Measurements from ENCODE around the gene GRB7. TPM values are rescaled to one million over a fixed set of nuclear protein-coding genes. Genes with fewer than 3 reads are reported as not detected.
"Not testable (repeated sequence)": the region's sequence is repeated elsewhere in the genome, so short reads cannot be mapped to it uniquely, and the experiment has no call there.

The GRB7 gene
- polyA plus RNA-seq, 3 donors, result 38.0 to 56.5 (median 53.2) TPM

DNA sequence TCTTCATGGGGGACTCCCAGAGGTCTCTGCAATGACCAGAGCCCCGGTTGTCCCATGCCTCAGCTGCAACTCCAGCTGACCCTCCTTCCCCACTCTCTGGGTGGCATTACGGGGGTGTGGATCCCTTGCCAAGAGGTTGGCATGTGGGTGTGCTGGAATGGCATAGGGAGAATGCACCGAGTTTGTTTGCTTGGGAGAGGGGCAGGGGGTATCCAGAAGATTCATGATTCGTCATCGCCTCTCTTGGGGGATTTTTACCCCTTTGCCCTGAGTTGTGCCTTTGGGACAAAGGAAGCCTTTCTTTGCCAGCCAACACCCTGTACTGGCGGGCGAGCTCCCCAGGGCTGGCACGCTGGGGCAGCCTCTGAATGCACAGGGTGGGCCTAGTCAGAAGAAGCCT lies 31.4 kb upstream of the GRB7 start:
- DNase-seq, result no peak

DNA sequence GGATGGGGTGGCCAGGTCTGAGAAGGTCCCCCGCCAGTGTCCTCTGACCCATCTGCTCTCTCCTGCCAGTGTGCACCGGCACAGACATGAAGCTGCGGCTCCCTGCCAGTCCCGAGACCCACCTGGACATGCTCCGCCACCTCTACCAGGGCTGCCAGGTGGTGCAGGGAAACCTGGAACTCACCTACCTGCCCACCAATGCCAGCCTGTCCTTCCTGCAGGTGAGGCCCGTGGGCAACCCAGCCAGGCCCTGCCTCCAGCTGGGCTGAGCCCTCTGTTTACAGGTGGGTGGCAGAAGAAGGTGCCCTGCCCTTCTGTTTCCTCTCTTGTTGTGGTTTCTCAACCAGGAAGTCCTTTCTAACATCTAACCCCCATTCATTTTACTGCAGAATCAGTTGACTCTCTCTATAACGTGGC lies 30.8 kb upstream of the GRB7 start:
- DNase-seq, result no peak

DNA sequence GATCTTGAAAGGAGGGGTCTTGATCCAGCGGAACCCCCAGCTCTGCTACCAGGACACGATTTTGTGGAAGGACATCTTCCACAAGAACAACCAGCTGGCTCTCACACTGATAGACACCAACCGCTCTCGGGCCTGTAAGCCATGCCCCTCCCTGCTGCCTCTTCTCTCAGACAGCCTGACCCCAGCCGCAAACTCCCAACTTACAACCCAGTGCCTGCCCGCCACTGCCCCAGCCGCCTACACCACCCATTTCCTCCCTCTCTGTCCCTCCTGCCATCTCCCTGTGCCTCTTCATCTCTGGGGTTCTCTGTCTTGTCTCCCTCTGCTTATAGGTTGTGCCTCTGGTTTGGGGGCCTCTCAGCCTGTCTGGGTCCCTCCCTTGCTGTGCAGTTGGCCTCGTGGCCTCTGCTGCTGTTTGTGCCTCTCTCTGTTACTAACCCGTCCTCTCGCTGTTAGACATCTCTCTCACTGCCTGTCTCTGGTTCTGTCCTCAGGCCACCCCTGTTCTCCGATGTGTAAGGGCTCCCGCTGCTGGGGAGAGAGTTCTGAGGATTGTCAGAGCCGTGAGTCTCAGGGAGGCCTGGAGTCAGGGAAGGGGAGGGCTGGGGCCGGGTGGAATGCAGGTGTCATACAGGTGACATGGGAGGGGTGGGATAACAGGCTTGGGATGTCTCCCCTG lies 28.3 kb upstream of the GRB7 start:
- no peak for DNase-seq

DNA sequence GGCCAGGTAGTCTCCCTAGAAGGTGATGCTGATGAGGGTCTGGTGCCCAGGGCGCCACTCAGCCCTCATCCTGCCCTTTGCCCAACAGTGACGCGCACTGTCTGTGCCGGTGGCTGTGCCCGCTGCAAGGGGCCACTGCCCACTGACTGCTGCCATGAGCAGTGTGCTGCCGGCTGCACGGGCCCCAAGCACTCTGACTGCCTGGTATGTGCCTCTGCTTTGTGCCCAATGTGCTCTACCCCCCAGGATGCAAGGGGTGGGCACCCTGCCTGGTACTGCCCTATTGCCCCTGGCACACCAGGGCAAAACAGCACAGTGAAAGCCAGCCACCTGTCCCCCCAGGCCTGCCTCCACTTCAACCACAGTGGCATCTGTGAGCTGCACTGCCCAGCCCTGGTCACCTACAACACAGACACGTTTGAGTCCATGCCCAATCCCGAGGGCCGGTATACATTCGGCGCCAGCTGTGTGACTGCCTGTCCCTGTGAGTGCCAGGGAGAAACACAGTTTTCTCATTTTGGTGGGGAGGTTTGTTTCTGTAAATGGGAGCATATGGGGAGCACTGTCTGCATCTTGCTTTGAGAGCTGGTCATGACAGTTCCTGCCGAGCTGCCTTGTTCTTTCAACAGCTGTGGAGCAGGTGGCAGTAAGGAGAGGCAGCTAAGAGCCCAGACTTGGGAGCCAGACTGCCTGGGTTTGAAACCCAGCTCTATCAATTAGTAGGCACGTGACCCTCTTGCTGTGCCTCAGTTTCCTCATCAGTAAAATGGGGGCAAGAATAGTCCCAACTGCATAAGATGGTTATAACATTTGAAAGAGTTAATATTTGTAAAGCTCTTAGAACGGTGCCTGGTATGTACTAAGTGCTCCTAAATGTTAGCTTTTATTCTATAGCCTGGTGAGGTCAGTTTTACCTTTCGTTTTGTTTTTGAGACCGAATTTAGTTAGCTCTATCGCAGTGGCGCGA lies 27.5 kb upstream of the GRB7 start:
- no peak for DNase-seq

DNA sequence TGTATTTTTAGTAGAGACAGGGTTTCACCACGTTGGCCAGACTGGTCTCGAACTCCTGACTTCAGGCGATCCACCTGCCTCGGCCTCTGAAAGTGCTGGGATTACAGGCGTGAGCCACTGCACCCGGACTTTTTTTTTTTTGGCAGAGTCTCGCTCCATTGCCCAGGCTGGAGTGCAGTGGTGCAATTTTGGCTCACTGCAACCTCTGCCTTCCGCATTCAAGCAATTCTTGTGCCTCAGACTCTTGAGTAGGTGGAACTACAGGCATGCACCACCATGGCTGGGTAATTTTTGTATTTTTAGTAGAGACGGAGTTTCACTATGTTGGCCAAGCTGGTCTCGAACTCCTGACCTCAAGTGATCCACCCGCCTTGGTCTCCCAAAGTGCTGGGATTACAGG lies 26.7 kb upstream of the GRB7 start:
- DNase-seq, result not testable (repeated sequence)

DNA sequence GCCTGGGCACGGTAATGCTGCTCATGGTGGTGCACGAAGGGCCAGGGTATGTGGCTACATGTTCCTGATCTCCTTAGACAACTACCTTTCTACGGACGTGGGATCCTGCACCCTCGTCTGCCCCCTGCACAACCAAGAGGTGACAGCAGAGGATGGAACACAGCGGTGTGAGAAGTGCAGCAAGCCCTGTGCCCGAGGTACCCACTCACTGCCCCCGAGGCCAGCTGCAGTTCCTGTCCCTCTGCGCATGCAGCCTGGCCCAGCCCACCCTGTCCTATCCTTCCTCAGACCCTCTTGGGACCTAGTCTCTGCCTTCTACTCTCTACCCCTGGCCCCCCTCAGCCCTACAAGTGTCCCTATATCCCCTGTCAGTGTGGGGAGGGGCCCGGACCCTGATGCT lies 25.9 kb upstream of the GRB7 start:
- no peak for DNase-seq

DNA sequence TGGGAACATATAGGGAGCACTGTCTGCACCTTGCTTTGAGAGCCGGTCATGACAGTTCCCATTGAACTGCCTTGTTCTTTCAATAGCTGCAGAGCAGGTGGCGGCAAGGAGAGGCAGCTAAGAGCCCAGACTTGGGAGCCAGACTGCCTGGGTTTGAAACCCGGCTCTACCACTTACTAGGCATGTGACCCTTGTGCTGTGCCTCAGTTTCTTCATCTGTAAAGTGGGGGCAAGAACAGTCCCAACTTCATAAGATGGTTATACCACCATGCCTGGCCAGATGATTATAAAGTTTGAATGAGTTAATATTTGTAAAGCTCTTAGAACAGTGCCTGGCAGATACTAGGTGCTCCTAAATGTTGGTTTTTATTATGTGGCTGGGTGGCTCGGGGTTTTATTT lies 23.5 kb upstream of the GRB7 start:
- DNase-seq, result no peak

DNA sequence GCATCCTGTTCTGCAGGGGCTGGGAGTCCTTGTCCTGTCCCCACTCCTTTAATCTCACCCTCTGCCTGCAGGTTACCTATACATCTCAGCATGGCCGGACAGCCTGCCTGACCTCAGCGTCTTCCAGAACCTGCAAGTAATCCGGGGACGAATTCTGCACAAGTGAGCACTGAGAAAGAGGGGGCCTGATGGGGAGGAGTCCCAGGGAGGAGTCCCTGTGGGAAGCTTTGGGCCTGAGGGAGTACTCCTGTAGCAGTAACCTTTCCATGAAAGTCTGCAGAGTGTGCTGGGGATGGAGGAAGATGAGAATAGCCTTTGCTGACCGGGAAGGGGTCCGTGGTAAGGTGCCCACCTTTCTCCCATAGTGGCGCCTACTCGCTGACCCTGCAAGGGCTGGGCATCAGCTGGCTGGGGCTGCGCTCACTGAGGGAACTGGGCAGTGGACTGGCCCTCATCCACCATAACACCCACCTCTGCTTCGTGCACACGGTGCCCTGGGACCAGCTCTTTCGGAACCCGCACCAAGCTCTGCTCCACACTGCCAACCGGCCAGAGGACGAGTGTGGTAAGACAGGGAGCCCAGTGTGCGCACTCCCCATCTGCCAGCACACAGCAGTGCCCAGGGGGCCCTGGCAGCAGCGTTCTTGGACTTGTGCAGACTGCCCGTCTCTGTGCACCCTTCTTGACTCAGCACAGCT lies 22.2 kb upstream of the GRB7 start:
- DNase-seq, result no peak

DNA sequence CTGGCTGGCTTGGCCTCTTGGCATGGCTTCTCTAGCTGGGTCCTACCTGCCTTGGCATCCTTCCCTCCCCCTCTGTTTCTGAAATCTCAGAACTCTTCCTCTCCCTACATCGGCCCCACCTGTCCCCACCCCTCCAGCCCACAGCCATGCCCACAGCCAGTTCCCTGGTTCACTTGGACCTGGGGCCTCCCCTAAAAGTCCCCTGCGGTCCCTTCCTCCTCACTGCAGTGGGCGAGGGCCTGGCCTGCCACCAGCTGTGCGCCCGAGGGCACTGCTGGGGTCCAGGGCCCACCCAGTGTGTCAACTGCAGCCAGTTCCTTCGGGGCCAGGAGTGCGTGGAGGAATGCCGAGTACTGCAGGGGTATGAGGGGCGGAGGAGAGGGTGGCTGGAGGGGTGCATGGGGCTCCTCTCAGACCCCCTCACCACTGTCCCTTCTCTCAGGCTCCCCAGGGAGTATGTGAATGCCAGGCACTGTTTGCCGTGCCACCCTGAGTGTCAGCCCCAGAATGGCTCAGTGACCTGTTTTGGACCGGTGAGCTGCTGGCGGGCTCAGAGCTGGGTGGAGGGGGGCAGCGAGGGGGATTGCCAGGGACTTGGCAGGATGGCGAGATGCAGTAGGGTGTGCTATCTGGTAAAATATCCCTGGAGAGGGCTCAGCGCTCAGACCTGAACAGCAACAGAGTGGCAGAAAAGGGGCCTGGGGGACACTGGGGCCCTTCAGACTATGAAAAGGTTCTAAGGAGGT lies 21.5 kb upstream of the GRB7 start:
- DNase-seq, result no peak

DNA sequence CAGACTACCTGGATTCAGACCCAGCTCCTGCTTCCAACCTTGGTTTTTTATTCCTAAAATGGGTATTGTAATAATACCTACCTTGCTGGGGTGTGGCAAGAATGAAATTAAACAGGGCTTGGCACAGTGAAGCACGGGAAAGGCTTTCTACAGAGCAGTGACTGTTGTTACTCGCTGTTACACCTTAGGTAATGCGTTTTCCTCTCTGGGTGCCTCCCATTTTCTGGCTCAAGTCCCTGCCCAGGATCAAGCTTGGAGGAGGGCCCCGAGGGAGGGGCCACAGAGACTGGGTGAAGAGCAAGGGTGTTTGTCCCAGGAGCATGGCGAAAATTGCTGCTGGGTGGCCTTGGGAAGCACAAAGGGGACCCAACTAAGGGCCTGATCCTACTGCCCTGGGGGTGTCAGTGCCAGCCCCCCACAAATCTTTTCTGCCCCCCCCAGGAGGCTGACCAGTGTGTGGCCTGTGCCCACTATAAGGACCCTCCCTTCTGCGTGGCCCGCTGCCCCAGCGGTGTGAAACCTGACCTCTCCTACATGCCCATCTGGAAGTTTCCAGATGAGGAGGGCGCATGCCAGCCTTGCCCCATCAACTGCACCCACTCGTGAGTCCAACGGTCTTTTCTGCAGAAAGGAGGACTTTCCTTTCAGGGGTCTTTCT lies 20.7 kb upstream of the GRB7 start:
- DNase-seq, result no peak

DNA sequence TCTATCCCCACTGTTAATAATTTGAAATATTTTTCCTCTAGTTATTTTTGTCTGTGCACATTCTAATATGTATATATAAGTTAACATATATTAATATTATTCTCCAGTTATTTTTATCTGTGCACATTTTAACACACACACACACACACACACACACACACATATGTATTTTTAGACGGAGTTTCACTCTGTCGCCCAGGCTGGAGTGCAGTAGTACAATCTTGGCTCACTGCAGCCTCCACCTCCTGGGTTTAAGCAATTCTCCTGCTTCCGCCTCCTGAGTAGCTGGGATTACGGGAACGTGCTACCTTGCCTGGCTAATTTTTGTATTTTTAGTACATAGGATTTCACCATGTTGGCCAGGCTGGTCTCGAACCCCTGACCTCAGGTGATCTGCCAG lies 20.1 kb upstream of the GRB7 start:
- no peak for DNase-seq

DNA sequence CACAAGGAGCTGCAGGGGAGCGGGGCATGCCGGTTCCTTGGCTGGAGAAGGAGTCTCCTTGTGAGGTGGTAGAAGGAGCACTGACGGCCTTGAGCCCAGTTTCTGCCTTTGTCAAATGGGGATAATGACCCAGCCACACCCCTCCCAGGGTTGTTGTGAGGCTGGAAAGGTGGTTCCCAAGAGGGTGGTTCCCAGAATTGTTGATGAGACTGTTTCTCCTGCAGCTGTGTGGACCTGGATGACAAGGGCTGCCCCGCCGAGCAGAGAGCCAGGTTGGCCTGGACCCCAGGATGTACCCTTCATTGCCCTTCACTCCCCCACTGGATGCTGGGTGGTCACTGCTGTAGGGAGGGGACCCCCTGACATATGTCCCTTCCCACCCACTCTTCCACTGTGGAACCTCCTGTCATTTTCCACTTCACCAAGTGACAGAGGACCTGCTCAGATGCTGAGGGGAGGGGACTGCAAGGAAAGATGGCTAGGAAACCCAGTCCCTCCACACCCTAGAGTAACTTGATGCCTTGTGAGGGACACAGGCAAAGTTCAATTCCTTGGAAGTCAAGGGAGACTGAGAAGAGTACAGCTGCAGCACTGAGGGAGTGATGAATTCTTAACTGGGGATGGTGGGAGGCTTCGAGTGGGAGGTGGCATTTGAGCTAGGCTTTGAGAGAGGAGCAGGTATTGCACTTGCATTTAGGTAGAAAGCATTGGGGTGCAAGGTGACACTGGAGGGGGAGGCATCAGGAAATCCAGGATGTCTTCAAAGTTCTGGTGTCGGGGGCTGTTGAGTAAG lies 18.0 kb upstream of the GRB7 start:
- DNase-seq, result no peak

DNA sequence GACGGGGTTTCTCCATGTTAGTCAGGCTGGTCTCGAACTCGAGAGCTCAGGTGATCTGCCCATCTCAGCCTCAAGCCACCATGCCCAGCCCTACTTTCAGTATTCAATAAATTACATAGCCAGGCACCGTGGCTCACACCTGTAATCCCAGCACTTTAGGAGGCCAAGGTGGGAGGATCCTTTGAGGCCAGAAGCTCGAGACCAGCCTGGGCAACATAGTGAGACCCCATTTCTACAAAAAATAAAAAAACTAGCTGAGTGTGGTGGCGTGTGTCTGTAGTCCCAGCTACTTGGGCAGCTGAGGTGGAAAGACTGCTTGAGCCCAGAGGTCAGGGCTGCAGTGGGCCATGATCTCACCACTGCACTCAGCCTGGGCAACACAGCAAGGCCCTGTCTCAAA lies 15.6 kb upstream of the GRB7 start:
- DNase-seq, result no peak

DNA sequence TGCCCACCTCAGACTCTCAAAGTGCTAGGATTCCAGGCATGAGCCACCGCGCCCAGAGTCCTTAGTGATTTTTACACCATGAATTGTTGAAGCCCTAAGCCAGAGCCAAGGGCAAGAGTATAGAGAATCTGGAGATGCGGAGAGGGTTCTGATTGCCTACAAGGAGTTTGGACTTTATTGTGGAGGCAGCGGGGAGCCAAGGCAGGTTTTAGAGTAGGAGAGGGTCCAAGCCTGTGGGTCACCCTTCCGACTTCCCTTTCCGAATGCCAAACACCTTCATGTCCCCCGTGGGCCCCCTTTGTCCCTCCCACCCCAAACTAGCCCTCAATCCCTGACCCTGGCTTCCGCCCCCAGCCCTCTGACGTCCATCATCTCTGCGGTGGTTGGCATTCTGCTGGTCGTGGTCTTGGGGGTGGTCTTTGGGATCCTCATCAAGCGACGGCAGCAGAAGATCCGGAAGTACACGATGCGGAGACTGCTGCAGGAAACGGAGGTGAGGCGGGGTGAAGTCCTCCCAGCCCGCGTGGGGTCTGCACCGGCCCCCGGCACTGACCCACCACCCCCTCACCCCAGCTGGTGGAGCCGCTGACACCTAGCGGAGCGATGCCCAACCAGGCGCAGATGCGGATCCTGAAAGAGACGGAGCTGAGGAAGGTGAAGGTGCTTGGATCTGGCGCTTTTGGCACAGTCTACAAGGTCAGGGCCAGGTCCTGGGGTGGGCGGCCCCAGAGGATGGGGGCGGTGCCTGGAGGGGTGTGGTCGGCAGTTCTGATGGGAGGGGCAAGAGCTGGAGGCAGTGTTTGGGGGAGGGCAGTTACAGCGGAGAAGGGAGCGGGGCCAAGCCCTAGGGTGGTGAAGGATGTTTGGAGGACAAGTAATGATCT lies 14.5 kb upstream of the GRB7 start:
- DNase-seq, result no peak

DNA sequence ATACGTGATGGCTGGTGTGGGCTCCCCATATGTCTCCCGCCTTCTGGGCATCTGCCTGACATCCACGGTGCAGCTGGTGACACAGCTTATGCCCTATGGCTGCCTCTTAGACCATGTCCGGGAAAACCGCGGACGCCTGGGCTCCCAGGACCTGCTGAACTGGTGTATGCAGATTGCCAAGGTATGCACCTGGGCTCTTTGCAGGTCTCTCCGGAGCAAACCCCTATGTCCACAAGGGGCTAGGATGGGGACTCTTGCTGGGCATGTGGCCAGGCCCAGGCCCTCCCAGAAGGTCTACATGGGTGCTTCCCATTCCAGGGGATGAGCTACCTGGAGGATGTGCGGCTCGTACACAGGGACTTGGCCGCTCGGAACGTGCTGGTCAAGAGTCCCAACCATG lies 13.0 kb upstream of the GRB7 start:
- DNase-seq, result no peak

DNA sequence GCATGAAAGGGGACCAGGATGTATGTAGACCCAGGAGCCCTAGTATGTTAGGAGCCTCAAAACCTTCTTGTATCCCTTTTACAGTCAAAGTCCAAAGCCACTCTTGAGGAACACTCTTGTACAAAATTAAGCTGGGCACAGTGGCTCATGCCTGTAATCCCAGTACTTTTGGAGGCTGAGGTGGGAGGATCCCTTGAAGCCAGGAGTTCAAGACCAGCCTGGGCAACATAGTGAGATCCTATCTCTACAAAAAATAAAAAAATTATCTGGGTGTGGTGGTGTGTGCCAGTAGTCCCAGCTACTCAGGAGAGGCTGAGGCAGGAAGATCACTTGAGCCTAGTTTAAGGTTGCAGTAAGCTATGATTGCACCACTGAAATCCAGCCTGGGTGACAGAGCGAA lies 11.8 kb upstream of the GRB7 start:
- DNase-seq, result not testable (repeated sequence)

DNA sequence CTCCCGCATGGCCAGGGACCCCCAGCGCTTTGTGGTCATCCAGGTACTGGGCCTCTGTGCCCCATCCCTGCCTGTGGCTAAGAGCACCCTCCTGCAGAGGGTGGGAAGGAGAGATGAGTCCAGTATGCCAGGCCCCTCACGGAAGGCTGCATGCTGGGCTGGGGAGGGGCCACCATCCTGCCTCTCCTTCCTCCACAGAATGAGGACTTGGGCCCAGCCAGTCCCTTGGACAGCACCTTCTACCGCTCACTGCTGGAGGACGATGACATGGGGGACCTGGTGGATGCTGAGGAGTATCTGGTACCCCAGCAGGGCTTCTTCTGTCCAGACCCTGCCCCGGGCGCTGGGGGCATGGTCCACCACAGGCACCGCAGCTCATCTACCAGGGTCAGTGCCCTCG lies 11.1 kb upstream of the GRB7 start:
- no peak for DNase-seq

DNA sequence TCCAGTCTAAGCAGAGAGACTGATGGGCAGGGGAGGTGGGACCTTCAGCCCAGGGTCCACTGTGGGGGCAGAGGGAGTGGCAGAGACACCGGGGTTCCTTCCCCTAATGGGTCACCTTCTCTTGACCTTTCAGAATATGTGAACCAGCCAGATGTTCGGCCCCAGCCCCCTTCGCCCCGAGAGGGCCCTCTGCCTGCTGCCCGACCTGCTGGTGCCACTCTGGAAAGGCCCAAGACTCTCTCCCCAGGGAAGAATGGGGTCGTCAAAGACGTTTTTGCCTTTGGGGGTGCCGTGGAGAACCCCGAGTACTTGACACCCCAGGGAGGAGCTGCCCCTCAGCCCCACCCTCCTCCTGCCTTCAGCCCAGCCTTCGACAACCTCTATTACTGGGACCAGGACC lies 10.2 kb upstream of the GRB7 start:
- DNase-seq, result no peak

DNA sequence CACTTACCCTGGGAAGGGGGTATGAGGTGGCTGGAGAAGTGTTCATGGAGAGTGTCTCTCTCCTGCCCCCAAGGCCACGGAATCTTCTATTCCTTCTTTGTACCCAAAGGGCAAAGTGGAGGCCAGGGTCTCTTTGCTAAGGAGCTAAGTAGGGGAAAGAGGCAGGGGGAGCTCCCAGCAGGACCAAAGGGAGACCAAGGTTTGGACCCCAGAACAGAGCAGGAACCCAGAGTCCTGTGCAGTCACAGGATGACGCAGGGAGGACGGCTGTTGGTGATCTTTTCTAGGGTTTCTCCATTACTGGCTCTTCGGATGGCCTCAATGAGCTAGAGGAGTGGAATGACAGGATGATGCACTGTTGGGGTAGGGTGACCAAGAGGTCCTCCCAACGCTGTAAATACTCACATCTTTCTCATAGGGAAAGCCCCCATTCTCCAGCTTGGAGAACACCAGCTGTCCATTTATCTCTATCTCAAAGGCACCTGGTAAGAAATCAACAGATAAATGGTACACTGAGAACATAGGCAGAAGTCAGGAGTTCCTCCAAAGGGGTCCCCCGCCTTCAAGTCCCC lies 8.4 kb upstream of the GRB7 start:
- DNase-seq, result no peak
